Prostate gland (tissue), 2 donors: ENCODE results near the gene ATP1A2. TPM values are rescaled to one million over a fixed set of nuclear protein-coding genes. Genes with fewer than 3 reads are reported as not detected.
A peak's percentile ranks its signal among the peaks of the same experiment; 100 is the strongest.

ENCODE experiments used
- DNase-seq: peaks from one replicate; pipeline ENCODE4 v3.0.0-alpha.2; 2019; ENCODE audit warnings: low spot score
- H3K27ac ChIP-seq, 2 donors: fragments of 200-600 bp; sonication (generic); 2 replicates each; pipeline ENCODE4 v1.5.1; 2017 to 2019
- H3K27me3 ChIP-seq: fragments of 200-600 bp; sonication (generic); replicated peaks from 2 replicates; pipeline ENCODE4 v1.5.1; 2019; ENCODE audit not compliant: insufficient read depth
- H3K36me3 ChIP-seq, 2 donors: fragments of 200-600 bp; sonication (generic); 1 replicate in 1 of 2; 2 replicates in 1 of 2; pipeline versions ENCODE4 v1.5.1 to v1.8.1; 2017 to 2019
- H3K4me1 ChIP-seq: fragments of 200-600 bp; sonication (generic); replicated peaks from 2 replicates; pipeline ENCODE4 v1.5.1; 2019
- H3K4me3 ChIP-seq, 2 donors: fragments of 200-600 bp; sonication (generic); 2 replicates each; pipeline ENCODE4 v1.5.1; 2017 to 2019
- H3K9me3 ChIP-seq: fragments of 200-600 bp; sonication (generic); 2 replicates; pipeline ENCODE4 v1.5.1; 2017
- POLR2A ChIP-seq: fragments of 450-650 bp; IDR thresholded peaks from one replicate; pipeline ENCODE4 v1.6.1; 2016; ENCODE audit warnings: antibody characterized with exemption, mild to moderate bottlenecking
- POLR2AphosphoS5 ChIP-seq: sonication (generic); formaldehyde crosslinking; IDR thresholded peaks from one replicate; pipeline ENCODE4 v1.6.1; 2017; ENCODE audit warnings: antibody characterized with exemption
- WGBS: methylation state at CpG from one replicate; pipeline ENCODE4 v1.1.5; 2018; 5-methylcytosine and 5-hydroxymethylcytosine counted together
- intact Hi-C: fragments of 100-400 bp; cut with DNase I; formaldehyde crosslinking; loops from one replicate; pipeline ENCODE4 v1.14.2; 2022
- total RNA-seq, 2 donors: library from RNA; depleted of rRNA; stranded (reverse); fragments of >200 nt; gene quantifications; one replicate each; pipeline ENCODE4 v1.1.0, GENCODE V29; 2016
- TF ChIP-seq, protein P1 (sequence below), 4 experiments: fragments of 200-600 bp in 2 of 4; fragments of 450-650 bp in 2 of 4; sonication (generic) in 2 of 4; IDR thresholded peaks; 1 replicate in 3 of 4; 2 replicates in 1 of 4; pipeline ENCODE4 v1.5.1; 2016 to 2019; ENCODE audit warnings: antibody characterized with exemption in 4 of 4, mild to moderate bottlenecking in 2 of 4, moderate library complexity in 2 of 4

Gene ATP1A2
- total RNA-seq, 2 donors from 2014 or later = 14.8 to 69.0 TPM

DNA sequence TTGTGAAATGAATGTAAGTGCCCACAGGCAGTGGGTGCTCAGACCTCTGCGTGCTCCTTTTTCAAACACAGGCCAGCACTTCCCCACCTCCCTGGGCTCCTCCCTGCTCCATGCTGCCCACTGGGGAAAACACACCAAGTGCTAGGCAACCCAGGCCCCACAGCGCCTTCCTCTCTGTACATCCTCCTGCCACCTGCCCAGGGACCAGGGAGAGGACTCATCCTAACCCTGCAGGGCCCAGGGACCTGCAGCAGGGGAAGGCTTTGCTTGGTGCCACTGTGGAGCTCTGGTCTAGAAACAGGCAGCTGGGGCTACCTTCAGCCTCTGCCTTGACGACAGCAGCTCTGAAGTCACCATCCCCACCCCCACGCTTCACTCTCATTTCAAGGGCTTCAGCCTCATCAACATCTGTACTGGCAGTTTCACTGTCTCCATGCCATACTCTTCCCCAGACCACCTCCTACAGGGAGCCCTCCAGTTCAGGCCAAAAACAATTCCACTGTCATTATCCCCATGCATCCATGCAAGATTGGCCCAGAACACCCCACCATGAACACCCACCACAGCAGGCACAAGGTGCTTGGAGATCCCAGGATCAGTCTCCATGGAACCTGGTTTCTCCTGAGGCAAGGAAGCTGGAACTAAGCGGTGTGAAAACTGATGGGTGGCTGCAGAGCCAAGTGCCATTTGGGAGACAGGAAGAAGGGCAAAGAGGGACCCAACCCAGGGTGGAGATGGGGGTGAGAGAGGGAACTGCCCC, 18.2 kb upstream of the ATP1A2 start:
- WGBS = 70% methylated on average over 5 of the region's 5 CpGs
- Histone ChIP-seq H3K27ac (peak overlapping the region; percentile 87 to 97), H3K36me3 (peaks cover 0 to 3% of the 10 kb centered on the region in 2 donors), H3K4me3 (peak overlapping the region; percentile 66 to 95), H3K9me3 (no peaks in the 10 kb centered on the region), H3K27me3 (no peaks in the 10 kb centered on the region), H3K4me1 (peaks cover 12% of the 10 kb centered on the region)
- intact Hi-C loops = no loop called here
- TF ChIP-seq POLR2A = no peak
- TF ChIP-seq, protein P1, sequence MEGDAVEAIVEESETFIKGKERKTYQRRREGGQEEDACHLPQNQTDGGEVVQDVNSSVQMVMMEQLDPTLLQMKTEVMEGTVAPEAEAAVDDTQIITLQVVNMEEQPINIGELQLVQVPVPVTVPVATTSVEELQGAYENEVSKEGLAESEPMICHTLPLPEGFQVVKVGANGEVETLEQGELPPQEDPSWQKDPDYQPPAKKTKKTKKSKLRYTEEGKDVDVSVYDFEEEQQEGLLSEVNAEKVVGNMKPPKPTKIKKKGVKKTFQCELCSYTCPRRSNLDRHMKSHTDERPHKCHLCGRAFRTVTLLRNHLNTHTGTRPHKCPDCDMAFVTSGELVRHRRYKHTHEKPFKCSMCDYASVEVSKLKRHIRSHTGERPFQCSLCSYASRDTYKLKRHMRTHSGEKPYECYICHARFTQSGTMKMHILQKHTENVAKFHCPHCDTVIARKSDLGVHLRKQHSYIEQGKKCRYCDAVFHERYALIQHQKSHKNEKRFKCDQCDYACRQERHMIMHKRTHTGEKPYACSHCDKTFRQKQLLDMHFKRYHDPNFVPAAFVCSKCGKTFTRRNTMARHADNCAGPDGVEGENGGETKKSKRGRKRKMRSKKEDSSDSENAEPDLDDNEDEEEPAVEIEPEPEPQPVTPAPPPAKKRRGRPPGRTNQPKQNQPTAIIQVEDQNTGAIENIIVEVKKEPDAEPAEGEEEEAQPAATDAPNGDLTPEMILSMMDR (IDR thresholded peaks at IDR 0.05) = no peak
- TF ChIP-seq POLR2AphosphoS5 = no peak
- no peak for DNase-seq

DNA sequence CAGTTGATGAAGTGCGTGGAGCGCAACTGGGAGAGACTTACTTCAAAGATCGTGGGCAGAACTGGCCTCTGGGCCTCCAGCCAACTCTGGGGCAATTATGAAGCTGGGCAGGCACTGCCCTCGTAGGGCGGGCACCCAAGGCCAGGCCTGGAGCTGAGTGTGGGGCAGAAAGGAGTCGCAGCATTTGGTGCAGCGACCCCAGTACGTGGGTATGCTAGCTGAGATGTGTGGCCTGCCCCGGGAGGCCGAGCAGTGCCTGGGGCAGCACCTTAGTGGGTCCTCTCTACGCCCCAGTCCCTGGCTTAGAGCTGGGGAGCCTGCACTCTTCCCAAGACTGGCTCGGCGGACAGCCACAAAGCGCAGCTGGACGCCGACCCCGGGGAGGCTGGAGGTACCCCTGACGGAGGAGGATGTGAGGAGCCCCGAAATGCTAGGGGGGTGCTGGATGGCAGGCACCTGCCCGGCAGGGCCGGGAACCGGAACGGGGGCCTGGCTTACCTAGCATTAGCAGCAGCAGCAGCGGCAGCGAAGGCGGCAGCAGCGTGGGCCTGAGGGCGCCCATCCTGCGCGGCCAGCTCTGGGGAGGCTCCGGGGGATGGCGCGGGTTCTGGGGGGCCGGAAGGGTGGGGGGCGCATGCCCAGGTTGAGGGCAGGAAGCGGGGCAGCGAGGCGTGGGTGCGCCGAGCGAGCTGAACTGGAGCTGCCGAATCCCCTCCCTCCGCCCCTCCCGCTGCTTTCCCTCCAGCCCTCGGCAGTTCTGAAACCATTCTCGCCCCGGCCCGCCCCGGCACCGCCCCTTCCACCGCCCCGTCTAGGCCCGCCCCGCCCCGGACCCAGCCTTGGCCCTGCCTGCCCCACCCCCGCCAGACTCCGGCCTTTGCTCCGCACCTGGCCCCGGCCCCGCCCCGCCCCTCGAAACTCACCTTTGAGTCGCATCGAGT, 17.4 kb upstream of the ATP1A2 start, which contains the start of gene IGSF8:
Gene IGSF8, minus strand, starts transcription at position 709 of the 941 bp plus-strand sequence. Its CDS starts 147 bp downstream, at position 562.
- 2% methylated on average over 30 of the region's 64 CpGs for WGBS
- Histone ChIP-seq H3K4me1 (peaks cover 12% of the 10 kb centered on the region), H3K27ac (peak within 1 kb of the TSS; percentile 87 to 97), H3K27me3 (no peaks in the 10 kb centered on the region), H3K36me3 (no peaks in the 10 kb centered on the region), H3K4me3 (peak within 1 kb of the TSS; percentile 66 to 95), H3K9me3 (no peaks in the 10 kb centered on the region)
- TF ChIP-seq POLR2AphosphoS5 = peak; percentile 32
- TF ChIP-seq, protein P1 (IDR thresholded peaks at IDR 0.05) = no peak
- peak; percentile 66 for TF ChIP-seq POLR2A
- DNase-seq = peak; percentile 90
- intact Hi-C loops = no loop called here

DNA sequence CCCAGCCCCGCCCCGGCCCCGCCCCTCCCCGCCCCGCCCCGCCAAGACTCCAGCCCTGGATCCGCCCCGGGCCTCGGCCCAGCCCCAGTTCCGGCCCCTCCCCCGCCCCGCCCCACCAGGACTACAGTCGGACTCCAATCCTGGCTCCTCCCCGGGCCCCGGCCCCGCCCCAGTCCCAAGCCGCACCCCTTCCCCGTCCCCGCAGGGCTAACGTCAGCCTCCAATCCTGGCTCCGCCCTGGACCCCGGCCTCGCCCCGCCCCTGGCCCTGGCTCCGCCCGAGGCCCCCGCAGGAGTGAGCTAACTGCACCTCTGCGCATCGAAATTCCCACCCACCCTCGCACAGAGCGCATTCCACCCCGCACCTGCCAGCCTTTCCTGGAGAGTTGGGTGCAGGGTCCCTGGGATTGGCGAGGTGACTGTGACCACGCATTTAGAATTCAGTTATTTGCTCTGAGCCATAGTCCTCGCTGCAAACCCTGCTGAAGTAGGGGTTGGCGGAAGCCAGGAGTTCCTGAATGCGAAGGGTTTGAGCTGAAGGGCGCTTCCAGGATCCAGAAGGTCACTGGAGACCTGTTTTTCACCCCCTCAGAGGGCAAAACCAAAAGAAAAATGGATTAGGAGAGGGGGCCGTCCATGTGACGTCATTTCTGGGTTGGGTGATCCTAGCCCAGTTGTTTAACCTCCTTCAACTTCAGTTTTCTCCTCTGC, 16.6 kb upstream of the ATP1A2 start:
- 3% methylated on average over 24 of the region's 40 CpGs for WGBS
- H3K27ac ChIP-seq = peak overlapping the region; percentile 87 to 97
- peak; percentile 76 for TF ChIP-seq POLR2AphosphoS5
- TF ChIP-seq POLR2A = peak; percentile 56
- TF ChIP-seq, protein P1 (IDR thresholded peaks at IDR 0.05) = no peak
- H3K4me1 ChIP-seq = peaks cover 12% of the 10 kb centered on the region
- DNase-seq = peak; percentile 97
- H3K36me3 ChIP-seq = no peaks in the 10 kb centered on the region
- intact Hi-C loops = no loop called here
- no peaks in the 10 kb centered on the region for H3K27me3 ChIP-seq
- H3K9me3 ChIP-seq = no peaks in the 10 kb centered on the region
- peak overlapping the region; percentile 66 to 95 for H3K4me3 ChIP-seq

- TF ChIP-seq POLR2AphosphoS5 (no peak), POLR2A (no peak)
- TF ChIP-seq, protein P1 (IDR thresholded peaks at IDR 0.05) = no peak
- H3K4me1 ChIP-seq = peaks cover 12% of the 10 kb centered on the region
- H3K4me3 ChIP-seq = no peak overlapping the region
- no peaks in the 10 kb centered on the region for H3K27me3 ChIP-seq
- intact Hi-C loops = loop anchor here (1.0 to 5.0 kb wide), 4 partner anchors 119 to 277 kb away; no protein-coding TSS in a partner anchor
- DNase-seq = no peak
- no peaks in the 10 kb centered on the region for H3K36me3 ChIP-seq
- no peaks in the 10 kb centered on the region for H3K9me3 ChIP-seq
- H3K27ac ChIP-seq = peak overlapping the region; percentile 87 to 97
- 98% methylated on average over 2 of the region's 2 CpGs for WGBS
Observed at GRCh38 chr1:160099716-160100375, 15.7 kb upstream of the ATP1A2 start.
